Measurements from ENCODE around the gene SRR.

SRR gene

DNA sequence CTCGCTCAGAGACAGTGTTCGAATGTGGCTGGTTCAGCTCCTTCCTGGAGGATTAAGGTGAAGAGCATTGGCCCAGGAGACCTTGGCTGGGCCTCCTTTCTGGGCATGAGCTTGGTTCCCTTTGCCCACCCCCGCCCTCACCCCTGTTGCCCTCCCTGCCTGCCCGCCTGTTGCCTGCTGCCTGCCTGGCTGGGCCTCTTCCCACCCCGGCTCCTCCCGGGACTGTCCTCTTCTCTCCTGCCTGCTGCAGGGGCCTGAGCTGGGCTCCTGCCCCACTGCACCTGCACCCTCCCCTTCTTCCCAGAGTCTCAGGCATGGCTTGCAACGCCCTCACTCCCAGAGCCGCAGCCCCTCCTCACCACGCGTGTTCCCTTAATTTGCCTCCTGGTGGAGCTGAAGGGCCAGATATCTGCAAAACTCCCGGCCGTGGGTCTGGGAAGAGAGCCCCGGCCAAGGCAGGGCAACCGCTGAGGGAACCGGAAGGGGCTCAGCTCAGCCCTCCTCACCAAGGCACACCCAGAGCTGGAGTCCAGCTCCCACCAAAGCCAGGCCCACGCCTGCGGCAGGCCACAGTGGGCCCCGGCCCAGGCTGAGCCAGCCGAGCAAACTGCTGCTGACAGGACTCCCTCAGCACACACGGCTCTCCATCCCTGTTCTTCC is 65.9 kb downstream of the SRR start:
- TF ChIP-seq, protein P1, sequence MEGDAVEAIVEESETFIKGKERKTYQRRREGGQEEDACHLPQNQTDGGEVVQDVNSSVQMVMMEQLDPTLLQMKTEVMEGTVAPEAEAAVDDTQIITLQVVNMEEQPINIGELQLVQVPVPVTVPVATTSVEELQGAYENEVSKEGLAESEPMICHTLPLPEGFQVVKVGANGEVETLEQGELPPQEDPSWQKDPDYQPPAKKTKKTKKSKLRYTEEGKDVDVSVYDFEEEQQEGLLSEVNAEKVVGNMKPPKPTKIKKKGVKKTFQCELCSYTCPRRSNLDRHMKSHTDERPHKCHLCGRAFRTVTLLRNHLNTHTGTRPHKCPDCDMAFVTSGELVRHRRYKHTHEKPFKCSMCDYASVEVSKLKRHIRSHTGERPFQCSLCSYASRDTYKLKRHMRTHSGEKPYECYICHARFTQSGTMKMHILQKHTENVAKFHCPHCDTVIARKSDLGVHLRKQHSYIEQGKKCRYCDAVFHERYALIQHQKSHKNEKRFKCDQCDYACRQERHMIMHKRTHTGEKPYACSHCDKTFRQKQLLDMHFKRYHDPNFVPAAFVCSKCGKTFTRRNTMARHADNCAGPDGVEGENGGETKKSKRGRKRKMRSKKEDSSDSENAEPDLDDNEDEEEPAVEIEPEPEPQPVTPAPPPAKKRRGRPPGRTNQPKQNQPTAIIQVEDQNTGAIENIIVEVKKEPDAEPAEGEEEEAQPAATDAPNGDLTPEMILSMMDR (conservative IDR thresholded peaks at IDR 0.05) = no peak
- no peak for TF ChIP-seq ZFX (IDR thresholded peaks at IDR 0.05)
- H3K27ac ChIP-seq = no peak overlapping the region

DNA sequence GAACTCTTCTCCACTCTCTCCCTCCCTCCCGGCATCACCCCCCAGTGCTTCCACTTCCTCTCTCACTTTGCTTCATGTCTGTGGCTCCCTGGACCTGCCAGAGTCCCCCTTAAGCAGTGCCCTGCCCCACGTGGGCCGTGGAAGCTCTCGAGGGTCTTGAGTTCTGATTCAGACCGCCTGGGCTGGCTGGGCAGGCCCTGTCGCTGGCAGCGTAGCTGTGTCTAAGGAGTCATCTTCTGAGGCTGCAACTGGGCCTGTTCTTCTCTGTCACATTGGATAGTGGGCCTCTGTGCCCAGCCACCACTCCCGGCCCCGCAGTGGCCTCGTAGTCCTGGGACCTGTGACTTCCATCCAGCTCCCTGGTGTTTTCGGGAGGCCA is 66.5 kb downstream of the SRR start:
- no peak overlapping the region for H3K27ac ChIP-seq
- no peak for TF ChIP-seq ZFX (IDR thresholded peaks at IDR 0.05)
- TF ChIP-seq, protein P1 (conservative IDR thresholded peaks at IDR 0.05) = no peak

DNA sequence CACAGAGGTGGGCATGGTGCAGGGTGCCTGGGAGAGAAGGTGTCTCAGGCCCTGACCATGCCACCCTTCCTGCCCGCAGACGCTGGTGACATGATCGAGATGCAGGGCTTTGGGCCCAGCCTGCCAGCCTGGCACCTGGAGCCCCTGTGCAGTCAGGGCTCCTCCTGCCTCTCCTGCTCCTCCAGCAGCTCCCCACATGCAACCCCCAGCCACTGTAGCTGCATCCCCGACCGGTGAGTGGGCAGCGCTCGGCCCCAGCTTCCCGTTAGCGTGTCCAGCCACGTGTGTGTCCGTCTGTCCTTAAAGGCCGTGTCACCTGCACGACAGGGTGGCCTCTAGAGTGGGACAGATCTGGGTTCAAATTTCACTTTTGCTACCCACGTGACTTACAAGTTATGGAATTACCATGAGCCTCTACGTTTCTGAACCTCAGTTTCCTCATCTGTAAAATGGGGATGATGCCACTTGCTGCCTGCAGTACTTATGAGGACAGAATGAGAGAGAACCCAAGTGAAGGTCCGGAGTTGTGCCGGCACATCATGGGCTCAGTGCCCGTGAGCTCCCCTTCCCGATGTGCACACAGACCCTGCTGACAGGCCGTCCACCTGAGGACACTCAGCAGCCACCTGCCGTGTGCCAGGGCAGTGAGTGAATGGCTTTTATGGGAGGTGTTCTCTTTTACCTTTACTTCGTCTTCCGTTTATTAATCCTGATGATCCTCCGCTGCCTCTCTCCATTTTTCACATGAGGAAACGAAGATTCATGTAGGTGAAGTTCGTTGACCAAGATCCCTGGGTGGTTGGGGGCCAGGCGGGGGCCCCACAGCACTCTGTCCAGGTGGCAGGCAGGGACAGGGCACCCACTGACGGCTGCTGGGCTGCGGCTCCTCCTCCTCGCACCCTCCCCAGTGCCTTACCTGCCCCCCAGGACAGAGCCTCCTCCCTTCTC is 67.7 kb downstream of the SRR start:
- no peak for TF ChIP-seq ZFX (IDR thresholded peaks at IDR 0.05)
- TF ChIP-seq, protein P1 (conservative IDR thresholded peaks at IDR 0.05) = no peak
- H3K27ac ChIP-seq = no peak overlapping the region

DNA sequence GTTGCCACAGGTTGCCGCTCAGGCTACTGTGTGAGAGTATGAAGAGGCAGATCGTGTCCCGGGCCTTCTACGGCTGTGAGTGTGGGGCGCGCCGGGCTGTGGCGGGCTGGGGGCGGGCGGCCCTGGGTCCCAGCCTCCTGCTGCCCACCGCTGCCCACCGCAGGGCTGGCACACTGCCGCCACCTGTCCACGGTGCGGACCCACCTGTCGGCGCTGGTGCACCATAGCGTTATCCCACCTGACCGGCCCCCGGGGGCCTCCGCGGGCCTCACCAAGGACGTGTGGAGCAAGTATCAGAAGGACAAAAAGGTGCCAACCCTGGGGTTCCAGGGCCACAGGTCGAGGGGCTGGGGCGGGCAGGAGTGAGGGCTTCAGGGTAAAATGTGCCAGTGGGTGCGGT is 68.4 kb downstream of the SRR start:
- TF ChIP-seq, protein P1 (conservative IDR thresholded peaks at IDR 0.05) = no peak
- TF ChIP-seq ZFX (IDR thresholded peaks at IDR 0.05) = no peak
- H3K27ac ChIP-seq = no peak overlapping the region

DNA sequence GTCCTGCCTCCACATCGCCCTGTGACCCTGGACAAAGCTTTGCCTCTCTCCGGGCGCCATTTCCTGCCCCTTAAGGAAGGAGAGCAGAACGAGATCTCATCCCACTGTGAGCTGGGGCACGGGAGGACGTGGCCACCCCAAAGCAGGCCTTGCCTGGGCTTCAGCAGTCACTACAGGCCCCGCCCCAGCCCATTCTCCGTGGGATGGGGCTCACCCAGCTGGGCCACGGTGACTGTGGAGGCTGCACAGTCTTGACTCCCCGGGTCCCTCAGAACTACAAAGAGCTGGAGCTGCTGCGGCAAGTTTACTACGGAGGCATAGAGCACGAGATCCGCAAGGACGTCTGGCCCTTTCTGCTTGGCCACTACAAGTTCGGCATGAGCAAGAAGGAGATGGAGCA is 68.9 kb downstream of the SRR start:
- H3K27ac ChIP-seq = no peak overlapping the region
- TF ChIP-seq ZFX (IDR thresholded peaks at IDR 0.05) = no peak
- TF ChIP-seq, protein P1 (conservative IDR thresholded peaks at IDR 0.05) = no peak

DNA sequence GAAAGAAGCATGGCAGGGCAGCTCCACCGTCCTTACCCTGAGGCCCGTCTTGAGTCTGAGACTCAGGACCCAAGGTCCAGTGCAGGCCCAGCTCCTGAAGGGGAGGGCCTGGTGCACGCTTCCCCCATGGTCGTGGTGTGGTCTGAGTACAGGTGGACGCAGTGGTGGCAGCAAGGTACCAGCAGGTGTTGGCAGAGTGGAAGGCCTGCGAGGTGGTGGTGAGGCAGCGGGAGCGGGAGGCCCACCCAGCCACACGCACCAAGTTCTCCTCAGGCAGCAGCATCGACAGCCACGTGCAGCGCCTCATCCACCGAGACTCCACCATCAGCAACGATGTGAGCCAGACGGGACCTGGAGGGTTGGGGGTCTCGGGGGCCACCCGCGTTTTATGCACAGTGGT is 69.4 kb downstream of the SRR start:
- TF ChIP-seq, protein P1 (conservative IDR thresholded peaks at IDR 0.05) = no peak
- TF ChIP-seq ZFX (IDR thresholded peaks at IDR 0.05) = no peak
- H3K27ac ChIP-seq = no peak overlapping the region
